ENCODE data around the gene PGF. TPM values are rescaled to one million over a fixed set of nuclear protein-coding genes. Genes with fewer than 3 reads are reported as not detected.
A peak's percentile ranks its signal among the peaks of the same experiment; 100 is the strongest.

Gene PGF
- total and polyA plus RNA-seq, 2 of the 13 experiments (the other 11 are each of a cell fraction or from before 2014, with no cell fraction given), result 10.7 to 27.5 TPM

GRCh38 chr14:74929242-74929641 is 26.2 kb downstream of the PGF start (continued):
- TF ChIP-seq, protein P1, sequence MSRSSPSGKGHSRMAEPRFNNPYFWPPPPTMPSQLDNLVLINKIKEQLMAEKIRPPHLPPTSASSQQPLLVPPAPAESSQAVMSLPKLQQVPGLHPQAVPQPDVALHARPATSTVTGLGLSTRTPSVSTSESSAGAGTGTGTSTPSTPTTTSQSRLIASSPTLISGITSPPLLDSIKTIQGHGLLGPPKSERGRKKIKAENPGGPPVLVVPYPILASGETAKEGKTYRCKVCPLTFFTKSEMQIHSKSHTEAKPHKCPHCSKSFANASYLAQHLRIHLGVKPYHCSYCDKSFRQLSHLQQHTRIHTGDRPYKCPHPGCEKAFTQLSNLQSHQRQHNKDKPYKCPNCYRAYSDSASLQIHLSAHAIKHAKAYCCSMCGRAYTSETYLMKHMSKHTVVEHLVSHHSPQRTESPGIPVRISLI (CRISPR knock-in tag; IDR thresholded peaks at IDR 0.05; ENCODE audit: borderline replicate concordance), result no peak
- TF ChIP-seq HOXD1 (CRISPR knock-in tag; IDR thresholded peaks at IDR 0.05) (no peak), SRF (IDR thresholded peaks at IDR 0.05; ENCODE audit: low read depth, low read length) (no peak), SRSF9 (IDR thresholded peaks at IDR 0.05; ENCODE audit: borderline replicate concordance, insufficient read depth, low read depth, low read length, poor library complexity, severe bottlenecking) (no peak), RCOR2 (CRISPR knock-in tag; IDR thresholded peaks at IDR 0.05) (no peak), NKX3-1 (CRISPR knock-in tag; IDR thresholded peaks at IDR 0.05) (no peak), SP5 (CRISPR knock-in tag; IDR thresholded peaks at IDR 0.05; ENCODE audit: borderline replicate concordance, low read depth) (no peak), CEBPG (CRISPR knock-in tag; IDR thresholded peaks at IDR 0.05) (peak; percentile 50), YEATS2 (CRISPR knock-in tag; IDR thresholded peaks at IDR 0.05; ENCODE audit: borderline replicate concordance) (no peak), BATF2 (CRISPR knock-in tag; IDR thresholded peaks at IDR 0.05) (no peak), HDAC1 (CRISPR knock-in tag; IDR thresholded peaks at IDR 0.05) (no peak), SIN3B (IDR thresholded peaks at IDR 0.05; ENCODE audit: low read length) (no peak), GATAD1 (CRISPR knock-in tag; IDR thresholded peaks at IDR 0.05) (no peak), ARNT (IDR thresholded peaks at IDR 0.05) (no peak), CEBPB (IDR thresholded peaks at IDR 0.05; ENCODE audit: borderline replicate concordance, low read depth, low read length) (peak; percentile 77), MAFF (IDR thresholded peaks at IDR 0.05; ENCODE audit: low read depth, low read length) (no peak), ZNF292 (CRISPR knock-in tag; IDR thresholded peaks at IDR 0.05; ENCODE audit: borderline replicate concordance, low read depth) (no peak), ZNF687 (CRISPR knock-in tag; IDR thresholded peaks at IDR 0.05) (no peak), ZMYM3 (CRISPR knock-in tag; IDR thresholded peaks at IDR 0.05) (peak; percentile 66), ETV6 (CRISPR knock-in tag; conservative IDR thresholded peaks at IDR 0.05) (no peak)
- TF ChIP-seq, protein P2, sequence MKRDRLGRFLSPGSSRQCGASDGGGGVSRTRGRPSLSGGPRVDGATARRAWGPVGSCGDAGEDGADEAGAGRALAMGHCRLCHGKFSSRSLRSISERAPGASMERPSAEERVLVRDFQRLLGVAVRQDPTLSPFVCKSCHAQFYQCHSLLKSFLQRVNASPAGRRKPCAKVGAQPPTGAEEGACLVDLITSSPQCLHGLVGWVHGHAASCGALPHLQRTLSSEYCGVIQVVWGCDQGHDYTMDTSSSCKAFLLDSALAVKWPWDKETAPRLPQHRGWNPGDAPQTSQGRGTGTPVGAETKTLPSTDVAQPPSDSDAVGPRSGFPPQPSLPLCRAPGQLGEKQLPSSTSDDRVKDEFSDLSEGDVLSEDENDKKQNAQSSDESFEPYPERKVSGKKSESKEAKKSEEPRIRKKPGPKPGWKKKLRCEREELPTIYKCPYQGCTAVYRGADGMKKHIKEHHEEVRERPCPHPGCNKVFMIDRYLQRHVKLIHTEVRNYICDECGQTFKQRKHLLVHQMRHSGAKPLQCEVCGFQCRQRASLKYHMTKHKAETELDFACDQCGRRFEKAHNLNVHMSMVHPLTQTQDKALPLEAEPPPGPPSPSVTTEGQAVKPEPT (CRISPR knock-in tag; IDR thresholded peaks at IDR 0.05; ENCODE audit: low read depth), result no peak
- TF ChIP-seq, protein P3, sequence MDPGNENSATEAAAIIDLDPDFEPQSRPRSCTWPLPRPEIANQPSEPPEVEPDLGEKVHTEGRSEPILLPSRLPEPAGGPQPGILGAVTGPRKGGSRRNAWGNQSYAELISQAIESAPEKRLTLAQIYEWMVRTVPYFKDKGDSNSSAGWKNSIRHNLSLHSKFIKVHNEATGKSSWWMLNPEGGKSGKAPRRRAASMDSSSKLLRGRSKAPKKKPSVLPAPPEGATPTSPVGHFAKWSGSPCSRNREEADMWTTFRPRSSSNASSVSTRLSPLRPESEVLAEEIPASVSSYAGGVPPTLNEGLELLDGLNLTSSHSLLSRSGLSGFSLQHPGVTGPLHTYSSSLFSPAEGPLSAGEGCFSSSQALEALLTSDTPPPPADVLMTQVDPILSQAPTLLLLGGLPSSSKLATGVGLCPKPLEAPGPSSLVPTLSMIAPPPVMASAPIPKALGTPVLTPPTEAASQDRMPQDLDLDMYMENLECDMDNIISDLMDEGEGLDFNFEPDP (CRISPR knock-in tag; conservative IDR thresholded peaks at IDR 0.05), result no peak
